Mucosa of descending colon (tissue), 3 donors: ENCODE data around the gene TDO2. TPM values are rescaled to one million over a fixed set of nuclear protein-coding genes. Genes with fewer than 3 reads are reported as not detected.
A peak's percentile ranks its signal among the peaks of the same experiment; 100 is the strongest.

ENCODE experiments used
- ATAC-seq: fragments of 200-7000 bp; cut with Tn5 transposase; one replicate; pipeline ENCODE4 v1.9.1; 2020; ENCODE audit warnings: mild to moderate bottlenecking, moderate library complexity
- DNase-seq, 3 donors: peaks; one replicate each; pipeline ENCODE4 v3.0.0-alpha.2; 2020
- H3K36me3 ChIP-seq: fragments of 200-600 bp; one replicate; pipeline ENCODE4 v1.8.0; 2021; ENCODE audit warnings: low read depth, mild to moderate bottlenecking
- H3K4me1 ChIP-seq: fragments of 200-600 bp; one replicate; pipeline ENCODE4 v1.8.0; 2021; ENCODE audit warnings: low read depth, mild to moderate bottlenecking
- H3K4me3 ChIP-seq: fragments of 200-600 bp; one replicate; pipeline ENCODE4 v1.8.0; 2021; ENCODE audit warnings: mild to moderate bottlenecking
- H3K9me3 ChIP-seq: fragments of 200-600 bp; one replicate; pipeline ENCODE4 v1.8.0; 2021; ENCODE audit warnings: mild to moderate bottlenecking
- intact Hi-C, 2 donors: fragments of 100-400 bp; cut with DNase I in 1 of 2; cut with micrococcal nuclease in 1 of 2; formaldehyde crosslinking; loops; one replicate each; pipeline versions ENCODE4 v1.11.0 to v1.11.1; 2022; cut with DNase I, micrococcal nuclease
- total RNA-seq, 3 donors: library from RNA; stranded (reverse); fragmentation: NEBNext Ultra II Directional in 2 of 3; extraction: Animal tissue kit (Norgen Biotek cat#: 25700) in 2 of 3; gene quantifications; one replicate each; pipeline versions ENCODE4 v1.2.1 to v1.2.4, GENCODE V29; 2021 to 2023
- TF ChIP-seq, protein P1 (sequence below): fragments of 200-600 bp; IDR thresholded peaks from one replicate; pipeline ENCODE4 v1.8.0; 2022; ENCODE audit warnings: antibody characterized with exemption, mild to moderate bottlenecking
- donor health status: DM: no; HTN: no; CAD: no; lungs with moderate emphysema.
- donor health status: DM: no; HTN: no; CAD: no.
- donor health status: DM: no; HTN: yes; CAD: no.

The TDO2 gene
- total RNA-seq, 3 donors from 2014 or later: 0.35 to 0.70 (median 0.58) TPM

DNA sequence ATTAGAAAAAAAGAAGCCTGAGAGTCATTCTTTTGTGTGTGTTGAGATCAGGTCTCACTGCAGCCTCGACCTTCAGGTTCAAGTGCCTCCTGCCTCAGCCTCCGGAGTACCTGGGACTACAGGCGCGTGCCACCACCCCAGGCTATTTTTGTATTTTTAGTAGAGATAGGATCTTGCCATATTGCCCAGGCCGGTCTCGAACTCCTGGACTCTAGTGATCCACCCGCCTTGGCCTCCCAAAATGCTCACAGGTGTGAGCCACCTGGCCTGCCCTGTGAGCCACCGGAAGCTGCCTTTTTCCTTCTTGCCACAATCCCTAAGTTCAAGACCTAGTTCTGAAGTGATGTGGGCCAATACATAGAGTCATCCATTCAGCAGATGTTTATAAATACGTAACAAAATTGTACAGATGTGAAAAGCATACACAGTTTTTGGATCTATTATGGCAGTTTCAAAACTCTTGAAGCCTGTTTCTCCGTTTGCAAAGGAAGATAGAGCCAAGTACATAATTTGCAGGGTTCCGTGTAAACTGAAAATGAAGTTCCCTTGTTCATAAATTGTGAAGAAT, 50.7 kb downstream of the TDO2 start:
- no peaks in the 10 kb centered on the region for H3K9me3 ChIP-seq

DNA sequence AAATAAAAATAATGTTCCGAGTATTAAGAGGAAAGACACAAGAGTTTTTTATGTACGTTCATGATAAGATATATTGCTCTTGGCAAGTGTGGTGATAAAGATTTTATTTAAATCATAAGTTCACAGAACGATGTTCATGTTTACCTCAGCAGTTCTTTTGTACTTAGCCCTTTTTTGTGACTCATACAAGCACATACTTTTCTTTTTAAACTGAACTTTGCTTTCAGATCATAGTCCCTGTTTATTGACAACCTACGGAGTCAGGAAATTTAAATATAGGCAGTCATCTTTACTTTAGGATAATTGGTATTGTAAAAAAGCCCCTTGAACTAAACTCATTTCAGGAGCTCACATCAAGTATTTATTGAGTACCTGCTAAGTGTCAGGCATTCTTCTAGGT, 51.4 kb downstream of the TDO2 start:
- Histone ChIP-seq H3K4me1 (peaks cover 10% of the 10 kb centered on the region), H3K4me3 (no peak overlapping the region), H3K36me3 (no peaks in the 10 kb centered on the region), H3K9me3 (no peaks in the 10 kb centered on the region)
- peak; percentile 63 for ATAC-seq
- no peak for DNase-seq
- TF ChIP-seq, protein P1, sequence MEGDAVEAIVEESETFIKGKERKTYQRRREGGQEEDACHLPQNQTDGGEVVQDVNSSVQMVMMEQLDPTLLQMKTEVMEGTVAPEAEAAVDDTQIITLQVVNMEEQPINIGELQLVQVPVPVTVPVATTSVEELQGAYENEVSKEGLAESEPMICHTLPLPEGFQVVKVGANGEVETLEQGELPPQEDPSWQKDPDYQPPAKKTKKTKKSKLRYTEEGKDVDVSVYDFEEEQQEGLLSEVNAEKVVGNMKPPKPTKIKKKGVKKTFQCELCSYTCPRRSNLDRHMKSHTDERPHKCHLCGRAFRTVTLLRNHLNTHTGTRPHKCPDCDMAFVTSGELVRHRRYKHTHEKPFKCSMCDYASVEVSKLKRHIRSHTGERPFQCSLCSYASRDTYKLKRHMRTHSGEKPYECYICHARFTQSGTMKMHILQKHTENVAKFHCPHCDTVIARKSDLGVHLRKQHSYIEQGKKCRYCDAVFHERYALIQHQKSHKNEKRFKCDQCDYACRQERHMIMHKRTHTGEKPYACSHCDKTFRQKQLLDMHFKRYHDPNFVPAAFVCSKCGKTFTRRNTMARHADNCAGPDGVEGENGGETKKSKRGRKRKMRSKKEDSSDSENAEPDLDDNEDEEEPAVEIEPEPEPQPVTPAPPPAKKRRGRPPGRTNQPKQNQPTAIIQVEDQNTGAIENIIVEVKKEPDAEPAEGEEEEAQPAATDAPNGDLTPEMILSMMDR: no peak
- intact Hi-C loops: loop anchor here (10.0 kb wide), 2 partner anchors 140 to 540 kb away; no protein-coding TSS in a partner anchor

More for the DNA sequence above, 50.7 kb downstream of the TDO2 start:
- Histone ChIP-seq H3K36me3 (no peaks in the 10 kb centered on the region), H3K4me1 (peaks cover 10% of the 10 kb centered on the region), H3K4me3 (peak overlapping the region; percentile 58)
- ATAC-seq (no peak), DNase-seq (peak in 1 of 3 donors; percentile 50)
- TF ChIP-seq, protein P1: no peak
- intact Hi-C loops: loop anchor here (10.0 kb wide), 2 partner anchors 139 to 539 kb away; no protein-coding TSS in a partner anchor

DNA sequence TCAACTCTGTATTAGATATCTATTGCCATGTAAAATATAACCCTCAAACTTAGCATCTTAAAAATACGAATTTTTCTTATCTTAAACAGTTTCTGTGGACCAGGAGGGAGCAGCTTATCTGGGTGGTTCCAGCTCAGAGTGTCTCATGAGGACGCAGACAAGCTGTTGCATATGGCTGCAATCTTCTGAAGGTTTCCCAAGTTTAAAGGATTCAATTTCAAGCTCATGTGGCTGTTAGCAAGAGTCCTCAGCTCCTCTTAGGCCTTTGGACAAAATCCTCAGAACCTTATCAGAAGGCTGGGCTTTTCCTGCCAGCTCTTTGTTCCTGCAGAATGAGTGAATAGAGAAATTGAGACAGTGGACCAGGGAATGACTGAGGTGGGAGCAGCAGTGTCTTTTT, 53.0 kb downstream of the TDO2 start:
- no peaks in the 10 kb centered on the region for H3K9me3 ChIP-seq
- DNase-seq (no peak), ATAC-seq (no peak)
- no peaks in the 10 kb centered on the region for H3K36me3 ChIP-seq
- peaks cover 10% of the 10 kb centered on the region for H3K4me1 ChIP-seq
- intact Hi-C loops: loop anchor here (10.0 kb wide), 2 partner anchors 142 to 542 kb away; no protein-coding TSS in a partner anchor
- TF ChIP-seq, protein P1: no peak
- H3K4me3 ChIP-seq: no peak overlapping the region

DNA sequence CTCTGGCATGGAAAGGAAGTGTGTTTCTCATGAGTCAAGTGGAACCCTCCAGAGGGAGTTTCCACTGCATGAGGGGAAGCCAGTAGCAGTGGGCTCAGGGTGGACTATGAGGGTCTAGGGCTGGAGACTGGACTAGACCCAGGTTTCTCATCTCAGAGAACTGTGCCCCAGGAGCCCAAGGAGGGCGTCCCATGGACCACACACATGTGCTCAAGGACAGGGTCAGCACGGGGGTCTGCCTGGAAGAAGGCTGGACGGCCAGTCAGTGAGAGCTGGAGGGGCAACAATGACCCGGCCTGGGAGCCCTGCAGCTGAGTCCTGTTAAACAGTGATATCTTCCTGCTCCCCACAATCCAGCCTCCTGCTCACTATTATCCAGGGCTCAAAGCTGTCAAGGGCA, 55.9 kb downstream of the TDO2 start:
- TF ChIP-seq, protein P1: no peak
- ATAC-seq: no peak
- peaks cover 6% of the 10 kb centered on the region for H3K4me1 ChIP-seq
- H3K4me3 ChIP-seq: no peak overlapping the region
- intact Hi-C loops: loop anchor here (10.0 kb wide), 2 partner anchors 145 to 545 kb away; no protein-coding TSS in a partner anchor
- DNase-seq: no peak
- no peaks in the 10 kb centered on the region for H3K9me3 ChIP-seq
- no peaks in the 10 kb centered on the region for H3K36me3 ChIP-seq

DNA sequence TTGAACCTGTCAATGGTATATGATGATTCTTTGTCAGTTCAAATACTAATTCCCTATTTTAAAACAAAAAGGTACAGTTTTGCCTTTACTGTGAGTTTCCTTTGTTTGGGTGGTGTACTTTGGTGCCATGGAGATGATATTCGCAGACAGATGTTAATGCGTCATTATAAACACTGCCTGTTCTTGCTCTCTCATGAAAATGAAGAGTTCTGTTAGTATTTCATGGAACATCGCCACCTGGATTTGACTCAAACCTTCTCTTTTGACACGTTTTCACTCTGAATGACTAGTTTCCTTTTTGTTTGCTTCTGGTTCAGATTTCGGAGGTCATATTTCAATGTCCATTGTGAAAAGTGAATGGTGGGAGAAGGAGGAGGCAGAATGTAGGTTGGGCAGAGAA, 57.0 kb downstream of the TDO2 start:
- Histone ChIP-seq H3K9me3 (no peaks in the 10 kb centered on the region), H3K36me3 (no peaks in the 10 kb centered on the region), H3K4me1 (no peaks in the 10 kb centered on the region), H3K4me3 (no peak overlapping the region)
- intact Hi-C loops: no loop called here
- ATAC-seq: no peak
- TF ChIP-seq, protein P1: no peak
- DNase-seq: peak in 1 of 3 donors; percentile 13
